Adipocyte (in vitro differentiated cells): ENCODE measurements around the gene ANK2.

ENCODE experiments used
- DNase-seq: peaks from one replicate; pipeline ENCODE4 v3.0.0-alpha.2; 2015; ENCODE audit warnings: low read depth
- H3K27me3 ChIP-seq: replicated peaks from 2 replicates; pipeline ENCODE4 v1.7.0; 2013; ENCODE audit warnings: mild to moderate bottlenecking, low read length, moderate library complexity; ENCODE audit not compliant: control insufficient read depth, insufficient read depth
- H3K36me3 ChIP-seq: 2 replicates; pipeline ENCODE4 v1.7.0; 2013; ENCODE audit warnings: low read length, mild to moderate bottlenecking, moderate library complexity; ENCODE audit not compliant: control insufficient read depth, insufficient read depth, severe bottlenecking
- H3K4me1 ChIP-seq: 2 replicates; pipeline ENCODE4 v1.7.0; 2013; ENCODE audit warnings: mild to moderate bottlenecking, low read length, moderate library complexity; ENCODE audit not compliant: control insufficient read depth, insufficient read depth
- H3K4me3 ChIP-seq: 2 replicates; pipeline ENCODE4 v1.7.0; 2013; ENCODE audit warnings: mild to moderate bottlenecking, low read length, moderate library complexity
- H3K9ac ChIP-seq: 2 replicates; pipeline ENCODE4 v1.7.0; 2013; ENCODE audit warnings: mild to moderate bottlenecking, low read length, moderate library complexity
- H3K9me3 ChIP-seq: 2 replicates; pipeline ENCODE4 v1.7.0; 2013; ENCODE audit warnings: mild to moderate bottlenecking, low read length, moderate library complexity; ENCODE audit not compliant: control insufficient read depth

Gene ANK2

GRCh38 chr4:113016377-113016776, 33.1 kb upstream of the ANK2 start:
- no peaks in the 10 kb centered on the region for H3K36me3 ChIP-seq
- no peak overlapping the region for H3K4me3 ChIP-seq
- H3K9ac ChIP-seq, result no peak overlapping the region
- H3K4me1 ChIP-seq, result peaks cover 32% of the 10 kb centered on the region
- no peaks in the 10 kb centered on the region for H3K9me3 ChIP-seq
- H3K27me3 ChIP-seq, result no peaks in the 10 kb centered on the region
- no peak for DNase-seq

GRCh38 chr4:113020966-113021365, 28.5 kb upstream of the ANK2 start:
- peak; percentile 70 for DNase-seq
- Histone ChIP-seq H3K36me3 (no peaks in the 10 kb centered on the region), H3K4me1 (peaks cover 41% of the 10 kb centered on the region), H3K9ac (no peak overlapping the region), H3K4me3 (peak overlapping the region; percentile 9), H3K27me3 (no peaks in the 10 kb centered on the region), H3K9me3 (no peaks in the 10 kb centered on the region)

GRCh38 chr4:113024388-113024787, 25.1 kb upstream of the ANK2 start:
- DNase-seq, result no peak
- Histone ChIP-seq H3K9me3 (no peaks in the 10 kb centered on the region), H3K4me1 (peaks cover 53% of the 10 kb centered on the region), H3K27me3 (no peaks in the 10 kb centered on the region), H3K9ac (no peak overlapping the region), H3K36me3 (no peaks in the 10 kb centered on the region), H3K4me3 (peak overlapping the region; percentile 21)

- Histone ChIP-seq H3K9ac (no peak overlapping the region), H3K9me3 (no peaks in the 10 kb centered on the region), H3K36me3 (no peaks in the 10 kb centered on the region), H3K4me1 (peaks cover 46% of the 10 kb centered on the region), H3K4me3 (no peak overlapping the region), H3K27me3 (no peaks in the 10 kb centered on the region)
- DNase-seq, result no peak
Measured at GRCh38 chr4:113025416-113025815, 24.0 kb upstream of the ANK2 start.

- H3K4me3 ChIP-seq, result no peak overlapping the region
- H3K9ac ChIP-seq, result no peak overlapping the region
- H3K36me3 ChIP-seq, result no peaks in the 10 kb centered on the region
Measured at GRCh38 chr4:113026556-113026955, 22.9 kb upstream of the ANK2 start.

GRCh38 chr4:113028074-113028473, 21.4 kb upstream of the ANK2 start:
- H3K9me3 ChIP-seq, result no peaks in the 10 kb centered on the region
- peaks cover 26% of the 10 kb centered on the region for H3K4me1 ChIP-seq
- no peaks in the 10 kb centered on the region for H3K36me3 ChIP-seq
- no peak for DNase-seq
- no peaks in the 10 kb centered on the region for H3K27me3 ChIP-seq
- no peak overlapping the region for H3K4me3 ChIP-seq
- H3K9ac ChIP-seq, result no peak overlapping the region

More at GRCh38 chr4:113026556-113026955, 22.9 kb upstream of the ANK2 start:
- Histone ChIP-seq H3K4me1 (peaks cover 35% of the 10 kb centered on the region), H3K9me3 (no peaks in the 10 kb centered on the region), H3K27me3 (no peaks in the 10 kb centered on the region)
- peak; percentile 56 for DNase-seq

GRCh38 chr4:113031212-113031611, 18.2 kb upstream of the ANK2 start:
- DNase-seq, result no peak
- peaks cover 10% of the 10 kb centered on the region for H3K4me1 ChIP-seq

GRCh38 chr4:113040793-113041192, 8.7 kb upstream of the ANK2 start:
- Histone ChIP-seq H3K4me1 (no peaks in the 10 kb centered on the region), H3K27me3 (no peaks in the 10 kb centered on the region), H3K36me3 (no peaks in the 10 kb centered on the region), H3K9ac (no peak overlapping the region), H3K9me3 (peaks cover 7% of the 10 kb centered on the region), H3K4me3 (no peak overlapping the region)
- no peak for DNase-seq

More at GRCh38 chr4:113031212-113031611, 18.2 kb upstream of the ANK2 start:
- no peak overlapping the region for H3K9ac ChIP-seq
- no peak overlapping the region for H3K4me3 ChIP-seq
- H3K36me3 ChIP-seq, result no peaks in the 10 kb centered on the region
- H3K27me3 ChIP-seq, result no peaks in the 10 kb centered on the region
- no peaks in the 10 kb centered on the region for H3K9me3 ChIP-seq

- no peaks in the 10 kb centered on the region for H3K27me3 ChIP-seq
- H3K4me3 ChIP-seq, result no peak overlapping the region
- peaks cover 7% of the 10 kb centered on the region for H3K9me3 ChIP-seq
- no peaks in the 10 kb centered on the region for H3K4me1 ChIP-seq
- no peak overlapping the region for H3K9ac ChIP-seq
- no peaks in the 10 kb centered on the region for H3K36me3 ChIP-seq
- DNase-seq, result no peak
Measured at GRCh38 chr4:113042502-113042901, 7.0 kb upstream of the ANK2 start.

GRCh38 chr4:113043591-113043990, 5.9 kb upstream of the ANK2 start:
- no peaks in the 10 kb centered on the region for H3K27me3 ChIP-seq
- H3K9me3 ChIP-seq, result peaks cover 7% of the 10 kb centered on the region
- DNase-seq, result no peak
- no peaks in the 10 kb centered on the region for H3K36me3 ChIP-seq
- no peak overlapping the region for H3K9ac ChIP-seq
- no peaks in the 10 kb centered on the region for H3K4me1 ChIP-seq
- H3K4me3 ChIP-seq, result no peak overlapping the region

GRCh38 chr4:113050371-113050755, 910 bp downstream of the ANK2 start:
- DNase-seq, result no peak
- Histone ChIP-seq H3K4me3 (no peak overlapping the region), H3K9me3 (no peaks in the 10 kb centered on the region), H3K4me1 (peaks cover 6% of the 10 kb centered on the region), H3K27me3 (no peaks in the 10 kb centered on the region), H3K9ac (no peak overlapping the region), H3K36me3 (no peaks in the 10 kb centered on the region)

- Histone ChIP-seq H3K4me3 (no peak overlapping the region), H3K27me3 (no peaks in the 10 kb centered on the region), H3K36me3 (no peaks in the 10 kb centered on the region), H3K4me1 (peaks cover 6% of the 10 kb centered on the region), H3K9me3 (no peaks in the 10 kb centered on the region), H3K9ac (no peak overlapping the region)
- DNase-seq, result no peak
Measured at GRCh38 chr4:113050837-113051236, 1.4 kb downstream of the ANK2 start.
